Left lung (tissue), 8 donors: Measurements from ENCODE around the gene GJA3. TPM values are rescaled to one million over a fixed set of nuclear protein-coding genes. Genes with fewer than 3 reads are reported as not detected.

ENCODE experiments used
- polyA plus RNA-seq, 6 donors: library from polyadenylated mRNA; unstranded; fragments of 120-200 nt; gene quantifications; one replicate each; pipeline ENCODE4 v1.2.1, GENCODE V29; 2013; ENCODE audit not compliant: insufficient read length in 6 of 6
- total RNA-seq, 2 donors: library from RNA; stranded (reverse); fragmentation: NEBNext Ultra II Directional; extraction: Animal tissue kit (Norgen Biotek cat#: 25700); gene quantifications; one replicate each; pipeline ENCODE4 v1.2.1, GENCODE V29; 2021
- donor health status: DM: no; HTN: yes; CAD: no.
- donor health status: DM: no; HTN: no; CAD: no.

Gene GJA3
- total and polyA plus RNA-seq, 8 donors, result 0.06 to 0.31 (median 0.11) TPM

Other genes with a start within 250 kb of the GJA3 start
- gene ZMYM2, start 202.3 kb downstream of the GJA3 start, total RNA-seq, result 10 to 100 TPM; 64.8 to 67.8 TPM
- 100 to 1,000 TPM; 118 to 153 (median 126) TPM for gene ZMYM2, start 202.3 kb downstream of the GJA3 start, polyA plus RNA-seq
- 1 to 10 TPM; 1.3 to 4.3 TPM for gene GJB2, start 31.9 kb upstream of the GJA3 start, total RNA-seq
- gene GJB2, start 31.9 kb upstream of the GJA3 start, polyA plus RNA-seq, result 1 to 10 TPM in 1 of 6 donors, under 1 TPM in 5; 0.42 to 1.1 (median 0.58) TPM
- gene GJB6, start 71.3 kb upstream of the GJA3 start, total RNA-seq, result under 1 TPM in 1 of 2 donors, not detected in 1; 0.18 TPM
- 1 to 10 TPM in 2 of 6 donors, under 1 TPM in 4; 0.27 to 1.9 (median 0.72) TPM for gene GJB6, start 71.3 kb upstream of the GJA3 start, polyA plus RNA-seq